Measurements from ENCODE around the gene SPDYC.

The SPDYC gene

DNA sequence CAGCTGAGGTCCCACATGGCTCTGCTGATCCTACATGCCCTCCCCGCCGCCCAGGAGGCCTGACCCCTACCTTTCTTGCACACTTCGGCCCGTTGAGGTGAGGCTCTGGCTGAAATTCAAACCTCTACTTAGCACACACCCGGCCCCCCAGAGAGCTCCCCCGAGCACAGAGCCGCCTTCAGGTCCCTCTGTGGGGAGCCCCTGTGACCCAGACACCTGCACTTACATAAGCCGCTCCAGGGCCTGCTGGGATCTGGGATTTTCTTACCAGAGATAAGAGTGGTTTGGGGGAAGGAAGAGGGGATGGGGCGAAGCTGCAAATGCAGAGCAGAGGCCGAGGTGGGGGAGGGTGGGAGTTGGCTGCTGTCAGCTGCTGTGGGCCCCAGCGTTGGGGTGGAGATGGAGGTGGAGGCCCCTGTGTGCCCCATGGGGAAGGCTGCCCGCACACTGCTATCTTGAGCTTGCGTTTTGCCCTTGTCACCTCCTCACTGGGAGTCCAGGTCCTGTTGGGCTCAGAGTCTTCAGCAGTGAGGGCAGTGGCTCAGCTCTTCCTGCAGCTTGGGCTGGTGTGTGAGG, 42.3 kb downstream of the SPDYC start:
- no peak overlapping the region for H3K9ac ChIP-seq (ENCODE audit: low read length)
- H3K36me3 ChIP-seq (ENCODE audit: insufficient read depth, low read length) = peaks cover 29% of the 10 kb centered on the region; the same call in 1 of the 2 replicates
- no peak overlapping the region for H3K4me2 ChIP-seq (ENCODE audit: low read length)
- no peaks in the 10 kb centered on the region for H3K79me2 ChIP-seq (ENCODE audit: insufficient read depth, low read length)
- no peak overlapping the region for H3K27ac ChIP-seq (ENCODE audit: low read depth, low read length, poor library complexity, severe bottlenecking)
- H4K20me1 ChIP-seq (ENCODE audit: insufficient read depth, low read length) = no peaks in the 10 kb centered on the region
- H2AFZ ChIP-seq (ENCODE audit: low read length) = no peak overlapping the region
- H3K4me3 ChIP-seq (ENCODE audit: low read depth, low read length, poor library complexity, severe bottlenecking) = no peak overlapping the region
- no peaks in the 10 kb centered on the region for H3K9me3 ChIP-seq (ENCODE audit: low read length)
- H3K9me2 ChIP-seq (ENCODE audit: low read depth, low read length) = no peaks in the 10 kb centered on the region
- no peaks in the 10 kb centered on the region for H3K4me1 ChIP-seq (ENCODE audit: insufficient read depth, low read length, severe bottlenecking)
- no peaks in the 10 kb centered on the region for H3F3A ChIP-seq (ENCODE audit: insufficient read depth, low read length)
- H3K27me3 ChIP-seq (ENCODE audit: insufficient read depth, low read length) = no peaks in the 10 kb centered on the region
- TF ChIP-seq, protein P1, sequence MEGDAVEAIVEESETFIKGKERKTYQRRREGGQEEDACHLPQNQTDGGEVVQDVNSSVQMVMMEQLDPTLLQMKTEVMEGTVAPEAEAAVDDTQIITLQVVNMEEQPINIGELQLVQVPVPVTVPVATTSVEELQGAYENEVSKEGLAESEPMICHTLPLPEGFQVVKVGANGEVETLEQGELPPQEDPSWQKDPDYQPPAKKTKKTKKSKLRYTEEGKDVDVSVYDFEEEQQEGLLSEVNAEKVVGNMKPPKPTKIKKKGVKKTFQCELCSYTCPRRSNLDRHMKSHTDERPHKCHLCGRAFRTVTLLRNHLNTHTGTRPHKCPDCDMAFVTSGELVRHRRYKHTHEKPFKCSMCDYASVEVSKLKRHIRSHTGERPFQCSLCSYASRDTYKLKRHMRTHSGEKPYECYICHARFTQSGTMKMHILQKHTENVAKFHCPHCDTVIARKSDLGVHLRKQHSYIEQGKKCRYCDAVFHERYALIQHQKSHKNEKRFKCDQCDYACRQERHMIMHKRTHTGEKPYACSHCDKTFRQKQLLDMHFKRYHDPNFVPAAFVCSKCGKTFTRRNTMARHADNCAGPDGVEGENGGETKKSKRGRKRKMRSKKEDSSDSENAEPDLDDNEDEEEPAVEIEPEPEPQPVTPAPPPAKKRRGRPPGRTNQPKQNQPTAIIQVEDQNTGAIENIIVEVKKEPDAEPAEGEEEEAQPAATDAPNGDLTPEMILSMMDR (IDR thresholded peaks at IDR 0.05; ENCODE audit: low read length) = no peak
- TF ChIP-seq EZH2 (IDR thresholded peaks at IDR 0.05; ENCODE audit: borderline replicate concordance, low read length) = no peak

DNA sequence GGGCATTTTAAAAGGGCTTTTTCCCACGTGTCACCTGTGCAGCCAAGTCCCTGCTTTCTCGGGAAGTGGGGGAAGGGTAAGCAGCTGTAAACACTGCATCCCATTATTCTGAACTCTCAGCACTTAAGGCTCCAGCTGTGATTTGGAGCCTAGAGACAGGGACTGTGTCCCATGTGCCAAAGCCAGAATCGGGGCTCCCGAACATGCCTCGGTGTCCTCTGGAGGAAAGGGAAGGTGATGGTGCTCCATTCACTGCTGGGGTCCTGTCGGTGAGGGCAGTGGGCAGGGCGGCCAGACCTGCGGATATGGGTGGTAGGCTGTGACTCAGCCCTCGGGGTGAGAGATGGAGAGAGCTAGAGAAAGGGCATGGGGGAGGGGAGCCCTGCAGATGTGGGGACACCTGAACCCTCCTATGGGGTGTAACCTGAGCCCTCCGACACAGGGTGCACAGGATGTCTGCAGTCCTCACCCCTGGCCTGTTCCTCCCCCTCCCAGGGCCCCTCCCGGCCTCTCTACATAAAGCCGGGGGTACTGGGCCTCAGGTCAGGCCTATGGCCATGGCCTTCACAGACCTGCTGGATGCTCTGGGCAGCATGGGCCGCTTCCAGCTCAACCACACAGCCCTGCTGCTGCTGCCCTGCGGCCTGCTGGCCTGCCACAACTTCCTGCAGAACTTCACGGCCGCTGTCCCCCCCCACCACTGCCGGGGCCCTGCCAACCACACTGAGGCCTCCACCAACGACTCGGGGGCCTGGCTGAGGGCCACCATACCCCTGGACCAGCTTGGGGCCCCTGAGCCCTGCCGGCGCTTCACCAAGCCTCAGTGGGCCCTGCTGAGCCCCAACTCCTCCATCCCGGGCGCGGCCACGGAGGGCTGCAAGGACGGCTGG, 43.5 kb downstream of the SPDYC start:
- H2AFZ ChIP-seq (ENCODE audit: low read length) = no peak overlapping the region

DNA sequence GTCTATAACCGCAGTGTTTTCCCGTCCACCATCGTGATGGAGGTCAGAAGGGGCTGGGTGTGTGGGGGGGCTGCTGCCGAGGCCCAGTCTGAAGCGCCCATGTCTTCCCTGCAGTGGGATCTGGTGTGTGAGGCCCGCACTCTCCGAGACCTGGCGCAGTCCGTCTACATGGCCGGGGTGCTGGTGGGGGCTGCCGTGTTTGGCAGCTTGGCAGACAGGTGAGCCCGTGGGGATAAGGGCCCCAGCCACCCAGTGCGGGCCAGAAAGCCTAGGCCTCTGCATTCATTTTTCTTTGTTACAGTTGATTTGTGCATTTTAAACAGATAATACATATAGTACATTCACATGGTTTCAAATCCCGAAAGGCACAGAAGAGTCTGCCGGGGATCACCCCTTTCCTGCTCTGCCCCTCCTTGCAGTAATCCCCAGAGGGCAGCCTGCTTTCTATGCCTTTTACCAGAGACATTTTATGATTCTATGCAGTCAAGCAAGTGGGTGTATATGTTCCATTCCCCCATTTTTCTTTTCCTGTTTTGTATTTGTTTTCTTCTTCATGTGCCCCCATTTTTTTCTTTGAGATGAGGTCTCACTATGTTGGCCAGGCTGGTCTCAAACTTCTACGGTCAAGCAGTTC, 44.3 kb downstream of the SPDYC start:
- no peak overlapping the region for H3K4me3 ChIP-seq (ENCODE audit: low read depth, low read length, poor library complexity, severe bottlenecking)
- no peaks in the 10 kb centered on the region for H3K9me2 ChIP-seq (ENCODE audit: low read depth, low read length)
- H3K27me3 ChIP-seq (ENCODE audit: insufficient read depth, low read length) = no peaks in the 10 kb centered on the region
- H3K4me2 ChIP-seq (ENCODE audit: low read length) = no peak overlapping the region
- TF ChIP-seq EZH2 (IDR thresholded peaks at IDR 0.05; ENCODE audit: borderline replicate concordance, low read length) = no peak
- TF ChIP-seq, protein P1 (IDR thresholded peaks at IDR 0.05; ENCODE audit: low read length) = no peak
- H3K4me1 ChIP-seq (ENCODE audit: insufficient read depth, low read length, severe bottlenecking) = no peaks in the 10 kb centered on the region
- H3F3A ChIP-seq (ENCODE audit: insufficient read depth, low read length) = no peaks in the 10 kb centered on the region
- no peaks in the 10 kb centered on the region for H4K20me1 ChIP-seq (ENCODE audit: insufficient read depth, low read length)
- peaks cover 15% of the 10 kb centered on the region; the same call in 1 of the 2 replicates for H3K36me3 ChIP-seq (ENCODE audit: insufficient read depth, low read length)
- no peaks in the 10 kb centered on the region for H3K9me3 ChIP-seq (ENCODE audit: low read length)
- H2AFZ ChIP-seq (ENCODE audit: low read length) = no peak overlapping the region
- no peaks in the 10 kb centered on the region for H3K79me2 ChIP-seq (ENCODE audit: insufficient read depth, low read length)
- no peak overlapping the region for H3K9ac ChIP-seq (ENCODE audit: low read length)
- H3K27ac ChIP-seq (ENCODE audit: low read depth, low read length, poor library complexity, severe bottlenecking) = no peak overlapping the region

More for the DNA sequence above, 43.5 kb downstream of the SPDYC start:
- no peaks in the 10 kb centered on the region for H3K9me2 ChIP-seq (ENCODE audit: low read depth, low read length)
- H4K20me1 ChIP-seq (ENCODE audit: insufficient read depth, low read length) = no peaks in the 10 kb centered on the region
- no peaks in the 10 kb centered on the region for H3K27me3 ChIP-seq (ENCODE audit: insufficient read depth, low read length)
- TF ChIP-seq EZH2 (IDR thresholded peaks at IDR 0.05; ENCODE audit: borderline replicate concordance, low read length) = no peak
- TF ChIP-seq, protein P1 (IDR thresholded peaks at IDR 0.05; ENCODE audit: low read length) = no peak
- H3F3A ChIP-seq (ENCODE audit: insufficient read depth, low read length) = no peaks in the 10 kb centered on the region
- peaks cover 22% of the 10 kb centered on the region; the same call in 1 of the 2 replicates for H3K36me3 ChIP-seq (ENCODE audit: insufficient read depth, low read length)
- no peaks in the 10 kb centered on the region for H3K9me3 ChIP-seq (ENCODE audit: low read length)
- H3K4me2 ChIP-seq (ENCODE audit: low read length) = no peak overlapping the region
- H3K27ac ChIP-seq (ENCODE audit: low read depth, low read length, poor library complexity, severe bottlenecking) = no peak overlapping the region
- no peak overlapping the region for H3K4me3 ChIP-seq (ENCODE audit: low read depth, low read length, poor library complexity, severe bottlenecking)
- no peaks in the 10 kb centered on the region for H3K79me2 ChIP-seq (ENCODE audit: insufficient read depth, low read length)
- no peak overlapping the region for H3K9ac ChIP-seq (ENCODE audit: low read length)
- H3K4me1 ChIP-seq (ENCODE audit: insufficient read depth, low read length, severe bottlenecking) = no peaks in the 10 kb centered on the region

Measured in OCI-LY1 (cell line).